D721Med (cell line): ENCODE measurements around the gene ATM.

Experiments used
- DNase-seq: peaks from one replicate; pipeline ENCODE4 v3.0.0; 2011; ENCODE audit warnings: low spot score; ENCODE audit not compliant: insufficient read length
- FAIRE-seq: peaks from 2 replicates; lab custom pipeline; 2011; peaks lifted over from hg19 to GRCh38; lab: Jason Lieb, UNC
- TF ChIP-seq, protein P1 (sequence below): IDR thresholded peaks from 2 replicates; pipeline ENCODE4 v1.5.1; 2012; ENCODE audit warnings: mild to moderate bottlenecking, control low read depth; ENCODE audit not compliant: insufficient read depth; ENCODE audit errors: missing control alignments

Gene ATM

DNA sequence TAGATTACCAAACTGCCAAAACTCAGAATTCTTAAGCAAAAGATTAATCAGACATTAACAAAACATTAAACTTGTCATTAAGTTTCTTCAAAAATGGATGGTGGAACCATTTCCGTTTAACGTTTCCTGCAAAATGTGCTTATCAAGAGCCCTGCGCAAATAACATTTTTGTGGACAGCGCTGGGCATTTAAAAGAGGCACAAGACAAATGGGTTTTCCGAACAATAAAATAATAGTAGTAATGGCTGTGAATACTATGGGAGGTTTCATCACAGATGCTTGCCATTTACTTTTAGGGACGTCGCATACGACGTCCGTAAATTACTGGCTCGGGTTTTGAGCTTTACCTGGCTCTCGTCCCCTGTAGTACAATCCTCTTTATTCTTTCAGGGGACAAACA lies 1.5 kb upstream of the ATM start:
- TF ChIP-seq, protein P1, sequence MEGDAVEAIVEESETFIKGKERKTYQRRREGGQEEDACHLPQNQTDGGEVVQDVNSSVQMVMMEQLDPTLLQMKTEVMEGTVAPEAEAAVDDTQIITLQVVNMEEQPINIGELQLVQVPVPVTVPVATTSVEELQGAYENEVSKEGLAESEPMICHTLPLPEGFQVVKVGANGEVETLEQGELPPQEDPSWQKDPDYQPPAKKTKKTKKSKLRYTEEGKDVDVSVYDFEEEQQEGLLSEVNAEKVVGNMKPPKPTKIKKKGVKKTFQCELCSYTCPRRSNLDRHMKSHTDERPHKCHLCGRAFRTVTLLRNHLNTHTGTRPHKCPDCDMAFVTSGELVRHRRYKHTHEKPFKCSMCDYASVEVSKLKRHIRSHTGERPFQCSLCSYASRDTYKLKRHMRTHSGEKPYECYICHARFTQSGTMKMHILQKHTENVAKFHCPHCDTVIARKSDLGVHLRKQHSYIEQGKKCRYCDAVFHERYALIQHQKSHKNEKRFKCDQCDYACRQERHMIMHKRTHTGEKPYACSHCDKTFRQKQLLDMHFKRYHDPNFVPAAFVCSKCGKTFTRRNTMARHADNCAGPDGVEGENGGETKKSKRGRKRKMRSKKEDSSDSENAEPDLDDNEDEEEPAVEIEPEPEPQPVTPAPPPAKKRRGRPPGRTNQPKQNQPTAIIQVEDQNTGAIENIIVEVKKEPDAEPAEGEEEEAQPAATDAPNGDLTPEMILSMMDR: no peak
- DNase-seq: no peak
- no peak for FAIRE-seq

DNA sequence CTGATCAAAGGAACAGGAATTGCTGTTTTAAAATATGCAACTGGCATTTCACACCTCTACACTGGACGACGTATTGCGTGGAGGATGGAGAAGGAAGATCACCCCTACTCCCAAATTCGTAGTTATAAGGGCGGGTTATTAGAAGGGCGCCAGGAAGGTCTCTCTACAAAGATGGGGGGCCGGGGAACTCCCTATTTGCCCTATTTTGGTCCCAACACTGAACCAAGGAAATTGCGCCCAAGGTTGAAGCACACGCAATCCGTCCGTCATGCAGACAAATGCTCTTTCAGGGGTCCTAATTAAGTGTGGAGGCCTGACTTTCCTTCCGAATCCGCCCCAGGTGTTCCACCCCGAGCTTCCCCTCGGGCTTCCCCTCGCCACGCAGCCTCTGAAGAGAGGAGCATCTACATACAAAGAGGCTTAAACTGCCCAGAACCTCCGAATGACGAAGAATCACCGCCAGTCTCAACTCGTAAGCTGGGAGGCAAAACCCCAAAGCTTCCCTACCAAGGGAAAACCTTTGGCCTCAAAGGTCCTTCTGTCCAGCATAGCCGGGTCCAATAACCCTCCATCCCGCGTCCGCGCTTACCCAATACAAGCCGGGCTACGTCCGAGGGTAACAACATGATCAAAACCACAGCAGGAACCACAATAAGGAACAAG lies 825 bp upstream of the ATM start:
- TF ChIP-seq, protein P1: no peak
- DNase-seq: no peak
- FAIRE-seq: no peak

DNA sequence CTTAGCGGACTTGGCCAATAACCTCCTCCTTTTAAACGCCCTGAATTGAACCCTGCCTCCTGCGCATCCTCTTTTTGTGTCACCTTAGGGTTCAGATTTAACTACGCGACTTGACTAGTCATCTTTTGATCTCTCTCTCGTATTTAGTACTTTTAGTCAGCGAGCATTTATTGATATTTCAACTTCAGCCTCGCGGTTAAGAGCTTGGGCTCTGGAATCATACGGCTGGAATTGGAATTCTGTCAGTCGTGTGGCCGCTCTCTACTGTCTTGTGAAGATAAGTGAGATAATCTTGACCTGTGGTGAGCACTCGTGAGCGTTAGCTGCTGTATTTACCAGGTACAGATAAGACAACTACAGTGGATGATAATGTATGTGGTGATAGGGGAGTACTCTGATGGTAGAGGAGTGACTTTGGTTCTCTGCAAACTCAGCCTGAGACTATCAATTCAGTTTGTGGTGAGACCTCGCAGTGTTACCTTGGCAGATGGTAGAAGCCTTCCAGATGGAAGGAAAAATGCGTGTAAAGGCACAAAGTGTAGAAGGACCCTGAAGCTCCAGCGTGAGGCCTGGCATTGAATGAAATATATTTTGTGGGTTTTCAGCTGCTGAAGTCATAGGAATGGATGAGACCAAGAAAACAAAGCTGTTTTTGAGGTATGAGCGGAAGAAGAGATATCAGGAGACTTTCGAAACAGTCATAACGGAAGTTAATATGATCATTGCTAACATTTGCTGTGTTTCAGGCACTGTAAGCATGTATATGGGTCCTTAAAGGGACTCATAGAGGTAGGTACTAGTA lies 682 bp downstream of the ATM start:
- DNase-seq (no peak), FAIRE-seq (no peak)
- TF ChIP-seq, protein P1: no peak

DNA sequence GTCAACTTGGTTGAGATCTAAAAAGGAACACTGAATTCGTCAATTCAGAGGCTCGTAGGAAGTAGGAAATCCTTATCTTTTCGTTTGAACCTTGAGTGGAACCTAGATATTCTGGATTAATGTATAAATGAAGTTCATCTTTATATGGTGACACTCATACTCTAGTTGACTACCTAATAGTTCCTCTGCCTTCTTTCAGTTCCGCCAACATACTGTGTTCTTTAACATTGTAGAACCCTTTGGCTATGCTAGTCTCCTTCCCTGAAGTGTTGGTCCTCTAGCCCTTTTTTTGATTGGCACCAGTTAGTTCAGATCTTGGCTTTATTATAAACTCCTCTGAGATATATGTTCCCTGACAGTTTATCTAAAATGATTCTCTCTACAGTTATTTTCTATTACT lies 1.5 kb downstream of the ATM start:
- TF ChIP-seq, protein P1: no peak
- FAIRE-seq (no peak), DNase-seq (no peak)

DNA sequence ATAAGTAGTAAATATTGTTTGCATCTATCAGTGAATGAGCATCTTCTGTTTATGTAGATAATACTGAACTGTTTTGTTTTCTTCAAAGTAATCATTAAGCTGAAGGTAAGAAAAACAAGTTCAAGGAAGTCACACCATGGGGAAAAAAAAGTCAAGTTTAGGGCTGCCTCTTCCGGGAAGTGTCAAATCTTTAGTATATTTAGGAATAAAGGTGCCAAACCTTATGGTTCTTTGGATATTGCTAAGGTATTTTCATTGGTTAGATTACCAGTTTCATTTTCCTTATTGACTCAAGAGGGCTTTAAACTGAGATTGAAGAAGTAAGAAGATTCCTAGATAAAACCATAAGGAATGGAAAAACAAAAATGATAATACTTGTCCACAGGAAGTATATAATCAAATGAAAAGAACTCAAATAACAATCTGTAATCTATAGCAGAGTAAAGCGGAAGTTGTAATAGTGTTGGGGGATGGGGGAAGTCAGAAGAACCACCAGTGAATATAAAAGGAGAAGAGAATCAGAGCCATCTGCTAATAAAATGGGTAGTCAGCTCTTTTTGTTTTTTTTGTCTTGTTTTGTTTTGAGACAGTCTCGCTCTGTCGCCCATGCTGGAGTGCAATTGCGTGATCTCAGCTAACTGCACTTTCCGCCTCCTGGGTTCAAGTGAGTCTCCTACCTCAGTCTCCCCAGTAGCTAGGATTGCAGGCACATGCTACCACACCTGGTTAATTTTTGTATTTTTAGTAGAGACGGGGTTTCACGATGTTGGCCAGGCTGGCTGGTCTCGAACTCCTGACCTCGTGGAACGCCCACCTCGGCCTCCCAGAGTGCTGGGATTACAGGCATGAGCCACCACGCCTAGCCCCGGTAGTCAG lies 2.3 kb downstream of the ATM start:
- FAIRE-seq: no peak
- TF ChIP-seq, protein P1: no peak
- no peak for DNase-seq

DNA sequence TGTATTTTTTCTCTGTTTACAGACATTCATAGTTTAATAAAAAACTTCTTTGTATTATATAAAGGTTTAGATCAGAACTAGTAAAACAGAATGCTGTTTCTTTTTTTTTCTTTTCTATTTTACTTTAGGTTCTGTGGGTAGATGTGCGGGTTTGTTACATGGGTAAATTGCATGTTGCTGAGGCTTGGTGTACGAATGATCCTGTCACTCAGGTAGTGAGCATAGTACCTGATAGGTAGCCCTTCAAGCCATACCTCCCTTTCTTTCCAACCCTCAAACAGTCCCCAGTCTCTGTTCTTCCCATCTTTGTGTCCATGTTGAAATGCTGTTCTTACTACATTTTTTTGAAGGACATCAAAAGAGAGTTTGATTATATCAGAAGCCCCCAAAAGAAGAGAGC lies 3.2 kb downstream of the ATM start:
- DNase-seq (no peak), FAIRE-seq (no peak)
- TF ChIP-seq, protein P1: no peak
